Ovary (tissue), 9 donors: ENCODE measurements around the gene RASIP1. TPM values are rescaled to one million over a fixed set of nuclear protein-coding genes. Genes with fewer than 3 reads are reported as not detected.
A peak's percentile ranks its signal among the peaks of the same experiment; 100 is the strongest.

ENCODE experiments used
- DNase-seq, 5 donors: peaks; one replicate each; pipeline ENCODE4 v3.0.0-alpha.2; 2019 to 2020
- H3K27ac ChIP-seq, 2 donors: fragments of 200-600 bp; one replicate each; pipeline versions ENCODE4 v1.5.1 to v1.8.0; 2019 to 2022
- H3K27me3 ChIP-seq: fragments of 200-600 bp; one replicate; pipeline ENCODE4 v1.8.0; 2022
- H3K36me3 ChIP-seq: fragments of 200-600 bp; sonication (generic); one replicate; pipeline ENCODE4 v1.5.1; 2019
- H3K4me1 ChIP-seq: one replicate; pipeline ENCODE4 v1.8.1; 2013; ENCODE audit warnings: mild to moderate bottlenecking, moderate library complexity; ENCODE audit not compliant: insufficient read depth
- H3K4me3 ChIP-seq: fragments of 200-600 bp; sonication (generic); one replicate; pipeline ENCODE4 v1.5.1; 2017
- H3K9me3 ChIP-seq, 2 donors: fragments of 200-600 bp in 1 of 2; sonication (generic) in 1 of 2; one replicate each; pipeline versions ENCODE4 v1.5.1 to v1.8.1; 2013 to 2019; ENCODE audit warnings: mild to moderate bottlenecking in 1 of 2, moderate library complexity in 1 of 2
- CTCF ChIP-seq, 3 donors: fragments of 450-650 bp in 2 of 3; fragments of 200-600 bp in 1 of 3; IDR thresholded peaks; one replicate each; pipeline versions ENCODE4 v1.5.1 to v1.8.0; 2016 to 2022; ENCODE audit warnings: antibody characterized with exemption in 3 of 3, mild to moderate bottlenecking in 1 of 3
- EP300 ChIP-seq: sonication (generic); formaldehyde crosslinking; IDR thresholded peaks from one replicate; pipeline ENCODE4 v1.6.1; 2017; ENCODE audit warnings: antibody characterized with exemption
- POLR2A ChIP-seq: fragments of 450-650 bp; IDR thresholded peaks from one replicate; pipeline ENCODE4 v1.6.1; 2017; ENCODE audit warnings: antibody characterized with exemption, mild to moderate bottlenecking, moderate library complexity
- WGBS, 3 donors: extraction: QIAGEN DNeasy Blood & Tissue Kit in 1 of 3; methylation state at CpG; one replicate each; pipeline versions ENCODE4 v1.1.5 to v1.1.7; 2013 to 2017; 5-methylcytosine and 5-hydroxymethylcytosine counted together
- intact Hi-C, 4 donors: fragments of 100-400 bp; cut with DNase I; formaldehyde crosslinking; loops; one replicate each; pipeline versions ENCODE4 v1.11.0 to v1.15.1; 2022 to 2023
- polyA plus RNA-seq, 2 donors: library from polyadenylated mRNA; stranded (reverse); fragments of 200-250 nt in 1 of 2; fragments of 350-450 nt in 1 of 2; fragmentation: Illumina TruSeq in 1 of 2; extraction: RNeasy Lipid Tissue Mini Kit (QIAGEN cat#74804) in 1 of 2; gene quantifications; one replicate each; pipeline ENCODE4 v1.2.3, GENCODE V29; 2013 to 2014
- total RNA-seq, 7 donors: library from RNA; depleted of rRNA in 2 of 7; stranded (reverse); fragments of >200 nt in 2 of 7; fragmentation: NEBNext Ultra II Directional in 3 of 7; extraction: Animal tissue kit (Norgen Biotek cat#: 25700) in 3 of 7; gene quantifications; one replicate each; pipeline versions ENCODE4 v1.1.0 to v1.2.4, GENCODE V29; 2016 to 2023
- donor health status: DM: no; HTN: no; CAD: no; lungs with moderate emphysema.
- donor health status: DM: no; HTN: no; CAD: no.
- donor health status: Bipolar disorder and iron deficiency.
- donor health status: DM: yes; HTN: yes; CAD: no.
- donor health status: DM: no; HTN: no; CAD: no.
- donor health status: DM: yes; HTN: yes; CAD: no.

Gene RASIP1
- total and polyA plus RNA-seq, 9 donors: 4.1 to 25.9 (median 14.2) TPM

GRCh38 chr19:48686088-48686487 lies 54.3 kb downstream of the RASIP1 start:
- H3K4me3 ChIP-seq: no peak overlapping the region
- H3K27ac ChIP-seq: no peak overlapping the region
- DNase-seq: no peak
- H3K4me1 ChIP-seq: no peaks in the 10 kb centered on the region
- 39 to 53% (median 41%) methylated on average over 3 of the region's 3 CpGs for WGBS, 3 donors
- no peak for TF ChIP-seq POLR2A
- no peak for TF ChIP-seq EP300
- TF ChIP-seq CTCF (IDR thresholded peaks at IDR 0.05): no peak
- intact Hi-C loops: no loop called here
- no peaks in the 10 kb centered on the region for H3K9me3 ChIP-seq
- H3K36me3 ChIP-seq: no peaks in the 10 kb centered on the region
- H3K27me3 ChIP-seq: no peaks in the 10 kb centered on the region

GRCh38 chr19:48685583-48685982 lies 54.8 kb downstream of the RASIP1 start:
- no peak overlapping the region for H3K27ac ChIP-seq
- WGBS, 3 donors: 71 to 85% (median 82%) methylated on average over 9 of the region's 9 CpGs
- H3K4me3 ChIP-seq: no peak overlapping the region

GRCh38 chr19:48683349-48683748 lies 57.1 kb downstream of the RASIP1 start:
- no peak overlapping the region for H3K4me3 ChIP-seq
- H3K27me3 ChIP-seq: no peaks in the 10 kb centered on the region
- intact Hi-C loops: no loop called here
- H3K27ac ChIP-seq: no peak overlapping the region
- H3K9me3 ChIP-seq: no peaks in the 10 kb centered on the region
- peaks cover 2% of the 10 kb centered on the region for H3K4me1 ChIP-seq
- WGBS, 3 donors: 57 to 69% (median 59%) methylated on average over 11 of the region's 11 CpGs
- DNase-seq: peak in 4 of 5 donors; percentile 41 to 62 (median 50)
- no peaks in the 10 kb centered on the region for H3K36me3 ChIP-seq
- TF ChIP-seq EP300 (no peak), CTCF (IDR thresholded peaks at IDR 0.05) (no peak), POLR2A (no peak)

More at GRCh38 chr19:48685583-48685982, 54.8 kb downstream of the RASIP1 start:
- peaks cover 2% of the 10 kb centered on the region for H3K4me1 ChIP-seq
- intact Hi-C loops: no loop called here
- no peak for DNase-seq
- H3K27me3 ChIP-seq: no peaks in the 10 kb centered on the region
- no peaks in the 10 kb centered on the region for H3K36me3 ChIP-seq
- no peaks in the 10 kb centered on the region for H3K9me3 ChIP-seq
- no peak for TF ChIP-seq CTCF (IDR thresholded peaks at IDR 0.05)
- no peak for TF ChIP-seq POLR2A
- TF ChIP-seq EP300: no peak

GRCh38 chr19:48681127-48681470 lies 59.3 kb downstream of the RASIP1 start:
- no peak overlapping the region for H3K27ac ChIP-seq
- TF ChIP-seq EP300 (no peak), CTCF (IDR thresholded peaks at IDR 0.05) (no peak), POLR2A (no peak)
- H3K27me3 ChIP-seq: no peaks in the 10 kb centered on the region
- WGBS, 3 donors: 14 to 41% (median 27%) methylated on average over 7 of the region's 7 CpGs
- H3K4me1 ChIP-seq: peaks cover 2% of the 10 kb centered on the region
- H3K9me3 ChIP-seq: no peaks in the 10 kb centered on the region
- H3K4me3 ChIP-seq: no peak overlapping the region
- intact Hi-C loops: no loop called here
- H3K36me3 ChIP-seq: no peaks in the 10 kb centered on the region
- DNase-seq: peak in 1 of 5 donors; percentile 44
